Heart left ventricle (tissue), 16 donors: Measurements from ENCODE around the gene CAPZA1. TPM values are rescaled to one million over a fixed set of nuclear protein-coding genes. Genes with fewer than 3 reads are reported as not detected.

Experiments
- ATAC-seq, 4 donors: fragments of 200-7000 bp; cut with Tn5 transposase; one replicate each; pipeline ENCODE4 v1.9.1; 2020 to 2022; ENCODE audit warnings: moderate library complexity in 4 of 4, mild to moderate bottlenecking in 3 of 4, moderate number of reproducible peaks in 1 of 4
- DNase-seq, 5 donors: peaks; one replicate each; pipeline ENCODE4 v3.0.0-alpha.2; 2020
- H3K27ac ChIP-seq, 12 donors: fragments of 200-600 bp; sonication (generic) in 4 of 12; one replicate each; pipeline versions ENCODE4 v1.5.0 to v1.8.0; 2016 to 2022; ENCODE audit warnings: mild to moderate bottlenecking in 2 of 12
- H3K27me3 ChIP-seq, 9 donors: fragments of 200-600 bp; sonication (generic) in 2 of 9; one replicate each; pipeline versions ENCODE4 v1.5.1 to v1.8.0; 2016 to 2022; ENCODE audit warnings: mild to moderate bottlenecking in 3 of 9
- H3K36me3 ChIP-seq, 9 donors: fragments of 200-600 bp; sonication (generic) in 2 of 9; one replicate each; pipeline versions ENCODE4 v1.5.0 to v1.8.0; 2018 to 2022; ENCODE audit warnings: mild to moderate bottlenecking in 2 of 9
- H3K4me1 ChIP-seq, 12 donors: fragments of 200-600 bp; sonication (generic) in 4 of 12; one replicate each; pipeline versions ENCODE4 v1.5.0 to v1.8.0; 2016 to 2022; ENCODE audit warnings: mild to moderate bottlenecking in 3 of 12
- H3K4me3 ChIP-seq, 12 donors: fragments of 200-600 bp; sonication (generic) in 4 of 12; one replicate each; pipeline versions ENCODE4 v1.5.0 to v1.8.0; 2017 to 2022; ENCODE audit warnings: mild to moderate bottlenecking in 9 of 12, moderate library complexity in 4 of 12
- H3K9me3 ChIP-seq, 12 donors: fragments of 200-600 bp; sonication (generic) in 4 of 12; one replicate each; pipeline versions ENCODE4 v1.5.0 to v1.8.0; 2016 to 2022; ENCODE audit warnings: mild to moderate bottlenecking in 1 of 12
- POLR2A ChIP-seq, 2 donors: fragments of 450-650 bp; IDR thresholded peaks; one replicate each; pipeline ENCODE4 v1.6.1; 2017; ENCODE audit warnings: antibody characterized with exemption in 2 of 2, mild to moderate bottlenecking in 2 of 2, moderate library complexity in 2 of 2
- WGBS, 4 donors: extraction: QIAGEN DNeasy Blood & Tissue Kit in 2 of 4; methylation state at CpG; one replicate each; pipeline versions ENCODE4 v1.1.5 to v1.1.7; 2013 to 2018; 5-methylcytosine and 5-hydroxymethylcytosine counted together
- intact Hi-C, 10 donors: fragments of 100-400 bp; cut with DNase I; formaldehyde crosslinking; loops; one replicate each; pipeline versions ENCODE4 v1.11.1 to v1.14.2; 2022
- polyA plus RNA-seq, 2 donors: library from polyadenylated mRNA; stranded (reverse); fragments of 200-250 nt; gene quantifications; one replicate each; pipeline ENCODE4 v1.2.3, GENCODE V29; 2013
- total RNA-seq, 9 donors: library from RNA; depleted of rRNA in 2 of 9; stranded (reverse); fragments of >200 nt in 2 of 9; fragmentation: NEBNext Ultra II Directional in 3 of 9; extraction: Animal tissue kit (Norgen Biotek cat#: 25700) in 3 of 9; gene quantifications; one replicate each; pipeline versions ENCODE4 v1.1.0 to v1.2.4, GENCODE V29; 2016 to 2023
- TF ChIP-seq, protein P1 (sequence below), 12 donors: fragments of 200-600 bp; sonication (generic) in 4 of 12; IDR thresholded peaks; one replicate each; pipeline versions ENCODE4 v1.5.0 to v1.8.0; 2018 to 2022; ENCODE audit warnings: antibody characterized with exemption in 12 of 12, mild to moderate bottlenecking in 5 of 12
- donor health status: ischemic (EF 13 %, LVEDD 7.1; RV severe dilation, severe dysfunction).
- donor health status: healthy with polysubstance abuse.
- donor health status: DM: no; HTN: yes; CAD: no.
- donor health status: DM: no; HTN: no; CAD: no.
- donor health status: ischemic (EF 25% LVEDD 6.9; RV normal size, moderate dysfunction).
- donor health status: ischemic (EF 25% LVEDD 5.7; RV mildly dilated, moderate dysfunction).
- donor health status: healthy.
- donor health status: DM: yes; HTN: yes; CAD: no.
- donor health status: ischemic (EF 35%, LVEDD 5.7; RV mildly dilated, moderate dysfunction).
- donor health status: nonischemic (EF 11% LVEDD 7.7; RV severe dilation, severe dysfunction).
- donor health status: DM: yes; HTN: yes; CAD: no.
- donor health status: PGD.
- donor health status: ischemic (EF 29% LVEDD 5.4; RV normal size, mild dysfunction).
- donor health status: nonischemic (EF 23%, LVEDD 6.1; RV moderate dilation, normal function).

The CAPZA1 gene
- total and polyA plus RNA-seq, 11 donors: 17.0 to 98.4 (median 32.6) TPM

DNA sequence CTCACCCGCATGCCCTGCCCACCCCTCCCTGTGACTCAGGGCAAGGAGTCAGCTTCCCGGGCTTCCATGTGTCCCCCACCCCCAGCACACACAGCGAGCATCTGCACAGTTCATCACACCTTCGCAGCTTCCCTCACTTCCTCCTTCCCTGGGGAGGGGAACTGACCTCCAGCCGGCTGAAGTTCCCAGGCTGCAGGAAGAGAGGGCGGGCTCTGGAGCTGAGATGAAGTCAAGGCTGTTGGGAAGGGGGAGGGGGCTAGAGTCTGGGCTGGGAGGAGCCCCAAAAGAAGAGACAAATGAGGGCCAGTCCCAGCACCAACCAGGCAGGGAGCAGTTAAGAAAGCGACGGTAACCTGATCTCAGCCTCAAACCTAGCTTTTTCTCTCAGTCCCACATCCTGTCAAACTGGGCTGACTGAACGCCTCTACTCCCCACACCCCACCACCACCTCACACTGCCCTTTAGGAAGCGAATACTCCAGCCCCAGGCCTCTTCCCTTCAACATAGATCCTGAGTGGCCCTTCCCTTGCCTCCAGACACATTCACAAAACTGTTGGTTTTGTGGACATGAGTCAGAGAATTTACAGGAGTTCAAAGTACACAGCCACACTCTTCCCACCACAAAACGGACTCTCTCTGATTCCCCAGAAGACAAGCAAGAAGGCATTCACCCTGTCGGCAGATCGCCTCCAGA is 85.4 kb downstream of the CAPZA1 start:
- Histone ChIP-seq H3K9me3 (no peaks in the 10 kb centered on the region), H3K4me3 (peak overlapping the region; percentile 45 to 100 (median 98)), H3K36me3 (peaks cover 0 to 39% (median 30%) of the 10 kb centered on the region in 9 donors), H3K27me3 (no peaks in the 10 kb centered on the region), H3K4me1 (peaks cover 13 to 69% (median 58%) of the 10 kb centered on the region in 12 donors), H3K27ac (peak overlapping the region; percentile 83 to 100 (median 96))
- TF ChIP-seq, protein P1, sequence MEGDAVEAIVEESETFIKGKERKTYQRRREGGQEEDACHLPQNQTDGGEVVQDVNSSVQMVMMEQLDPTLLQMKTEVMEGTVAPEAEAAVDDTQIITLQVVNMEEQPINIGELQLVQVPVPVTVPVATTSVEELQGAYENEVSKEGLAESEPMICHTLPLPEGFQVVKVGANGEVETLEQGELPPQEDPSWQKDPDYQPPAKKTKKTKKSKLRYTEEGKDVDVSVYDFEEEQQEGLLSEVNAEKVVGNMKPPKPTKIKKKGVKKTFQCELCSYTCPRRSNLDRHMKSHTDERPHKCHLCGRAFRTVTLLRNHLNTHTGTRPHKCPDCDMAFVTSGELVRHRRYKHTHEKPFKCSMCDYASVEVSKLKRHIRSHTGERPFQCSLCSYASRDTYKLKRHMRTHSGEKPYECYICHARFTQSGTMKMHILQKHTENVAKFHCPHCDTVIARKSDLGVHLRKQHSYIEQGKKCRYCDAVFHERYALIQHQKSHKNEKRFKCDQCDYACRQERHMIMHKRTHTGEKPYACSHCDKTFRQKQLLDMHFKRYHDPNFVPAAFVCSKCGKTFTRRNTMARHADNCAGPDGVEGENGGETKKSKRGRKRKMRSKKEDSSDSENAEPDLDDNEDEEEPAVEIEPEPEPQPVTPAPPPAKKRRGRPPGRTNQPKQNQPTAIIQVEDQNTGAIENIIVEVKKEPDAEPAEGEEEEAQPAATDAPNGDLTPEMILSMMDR (IDR thresholded peaks at IDR 0.05): no peak
- TF ChIP-seq POLR2A (IDR thresholded peaks at IDR 0.05): peak in 1 of 2 donors; percentile 87
- ATAC-seq (peak; percentile 50 to 72 (median 65)), DNase-seq (peak; percentile 90 to 96 (median 94))
- WGBS, 4 donors: 6 to 11% (median 7%) methylated on average over 13 of the region's 13 CpGs
- intact Hi-C loops: loop anchor here in 9 of 10 donors (2.0 to 10.0 kb wide), 8 partner anchors 30 to 313 kb away; partner anchors contain the start of genes WNT2B (in 4 of the 9), MOV10 (in 3 of the 9), CAPZA1 (in 2 of the 9) and ST7L (in 2 of the 9)

DNA sequence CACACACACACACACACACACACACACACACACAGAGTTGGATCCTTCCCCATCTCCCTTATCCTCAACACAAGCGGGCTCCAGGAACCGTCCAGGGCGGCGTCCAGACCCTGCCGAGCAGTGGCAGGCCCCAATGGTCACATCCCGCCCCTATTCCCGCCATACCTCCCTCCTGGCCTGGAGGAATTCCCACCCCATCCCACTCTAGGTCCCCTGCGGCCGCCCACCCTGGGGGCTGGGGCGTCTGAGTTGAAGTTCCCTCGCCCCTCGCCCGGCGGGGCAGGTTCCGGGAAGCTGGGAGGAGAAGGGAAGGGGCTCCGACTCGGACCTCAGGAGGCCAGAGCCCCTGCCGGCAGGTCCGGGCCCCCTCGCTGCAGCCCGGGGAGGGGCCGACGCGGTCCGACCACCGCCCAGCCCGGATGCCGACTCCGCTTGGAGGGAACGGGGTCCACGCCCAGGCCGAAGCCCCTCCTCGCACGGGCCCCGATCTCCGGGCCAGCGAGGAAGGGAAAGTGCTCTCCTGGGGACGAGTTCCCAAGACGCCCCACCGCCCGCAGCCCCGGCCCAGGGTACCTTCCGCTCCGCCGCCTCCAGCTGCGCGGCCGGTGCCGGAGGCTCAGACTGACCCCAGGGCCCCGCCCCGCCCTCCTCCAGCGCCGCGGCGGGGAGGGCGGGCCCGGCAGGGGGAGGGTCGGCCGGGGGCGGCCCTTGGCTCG is 87.0 kb downstream of the CAPZA1 start, which contains the start of gene RHOC:
Gene RHOC, minus strand, starts transcription at position 623 of the 716 bp plus-strand sequence. CDS start 3,328 bp downstream, outside the sequence.
- Histone ChIP-seq H3K27me3 (no peaks in the 10 kb centered on the region), H3K27ac (peak within 1 kb of the TSS; percentile 92 to 100 (median 99)), H3K9me3 (no peaks in the 10 kb centered on the region), H3K36me3 (peaks cover 0 to 31% (median 21%) of the 10 kb centered on the region in 9 donors), H3K4me1 (peaks cover 3 to 53% (median 43%) of the 10 kb centered on the region in 12 donors), H3K4me3 (peak within 1 kb of the TSS; percentile 75 to 100 (median 98))
- WGBS, 4 donors: 1 to 3% (median 2%) methylated on average over 22 to 61 of the region's 61 CpGs
- DNase-seq (peak; percentile 77 to 89 (median 85)), ATAC-seq (peak; percentile 49 to 87 (median 72))
- TF ChIP-seq, protein P1 (IDR thresholded peaks at IDR 0.05): no peak
- peak; percentile 64 to 95 for TF ChIP-seq POLR2A (IDR thresholded peaks at IDR 0.05)
- intact Hi-C loops: loop anchor here (1.0 to 10.0 kb wide), 12 partner anchors 32 to 316 kb away; partner anchors contain the start of genes CAPZA1 (in 5 of the 10), MOV10 (in 5 of the 10), ST7L (in 5 of the 10) and WNT2B (in 4 of the 10)

- H3K36me3 ChIP-seq: peaks cover 0 to 23% (median 14%) of the 10 kb centered on the region in 9 donors
- peaks cover 3 to 45% (median 36%) of the 10 kb centered on the region in 12 donors for H3K4me1 ChIP-seq
- DNase-seq: peak; percentile 90 to 93 (median 92)
- H3K27ac ChIP-seq: peak overlapping the region; percentile 92 to 100 (median 99)
- peak; percentile 56 to 81 (median 66) for ATAC-seq
- intact Hi-C loops: loop anchor here (1.0 to 10.0 kb wide), 12 partner anchors 33 to 317 kb away; partner anchors contain the start of genes CAPZA1 (in 5 of the 10), MOV10 (in 5 of the 10), ST7L (in 5 of the 10) and WNT2B (in 4 of the 10)
- no peaks in the 10 kb centered on the region for H3K27me3 ChIP-seq
- peak overlapping the region; percentile 75 to 100 (median 98) for H3K4me3 ChIP-seq
- 6 to 14% (median 6%) methylated on average over 15 to 42 of the region's 42 CpGs for WGBS, 4 donors
- H3K9me3 ChIP-seq: no peaks in the 10 kb centered on the region
- TF ChIP-seq, protein P1 (IDR thresholded peaks at IDR 0.05): peak; percentile 83 to 97 (median 94)
- no peak for TF ChIP-seq POLR2A (IDR thresholded peaks at IDR 0.05)
Measured at GRCh38 chr1:112707221-112708001, 87.8 kb downstream of the CAPZA1 start.
